Lower leg skin (tissue), 3 donors: ENCODE results near the gene MAP6.

Experiments used
- CTCF ChIP-seq, 3 donors: fragments of 450-650 bp; IDR thresholded peaks; one replicate each; pipeline ENCODE4 v1.5.1; 2016; ENCODE audit warnings: antibody characterized with exemption in 3 of 3, mild to moderate bottlenecking in 3 of 3, moderate library complexity in 2 of 3
- POLR2A ChIP-seq, 2 donors: fragments of 450-650 bp; IDR thresholded peaks; one replicate each; pipeline ENCODE4 v1.6.1; 2016 to 2017; ENCODE audit warnings: antibody characterized with exemption in 2 of 2, mild to moderate bottlenecking in 1 of 2, moderate library complexity in 1 of 2

- TF ChIP-seq CTCF (IDR thresholded peaks at IDR 0.05) (no peak), POLR2A (IDR thresholded peaks at IDR 0.05) (no peak)
Observed at GRCh38 chr11:75595429-75595828, 73.4 kb downstream of the MAP6 start.
